ENCODE data around the gene HSF2BP.

GRCh38 chr21:43627527-43627926, 31.8 kb downstream of the HSF2BP start:
- TF ChIP-seq CTCF (IDR thresholded peaks at IDR 0.05; ENCODE audit: insufficient read depth, low read length) (no peak), POLR2AphosphoS5 (IDR thresholded peaks at IDR 0.05; ENCODE audit: low read depth) (no peak)

Measured in HL-60 (cell line).